GM10847 (cell line): Measurements from ENCODE around the gene RUNX1.

Experiments
- POLR2A ChIP-seq: IDR thresholded peaks from 2 replicates; pipeline ENCODE4 v1.6.1; 2011; ENCODE audit not compliant: insufficient read length; ENCODE audit errors: extremely low read depth

The RUNX1 gene

DNA sequence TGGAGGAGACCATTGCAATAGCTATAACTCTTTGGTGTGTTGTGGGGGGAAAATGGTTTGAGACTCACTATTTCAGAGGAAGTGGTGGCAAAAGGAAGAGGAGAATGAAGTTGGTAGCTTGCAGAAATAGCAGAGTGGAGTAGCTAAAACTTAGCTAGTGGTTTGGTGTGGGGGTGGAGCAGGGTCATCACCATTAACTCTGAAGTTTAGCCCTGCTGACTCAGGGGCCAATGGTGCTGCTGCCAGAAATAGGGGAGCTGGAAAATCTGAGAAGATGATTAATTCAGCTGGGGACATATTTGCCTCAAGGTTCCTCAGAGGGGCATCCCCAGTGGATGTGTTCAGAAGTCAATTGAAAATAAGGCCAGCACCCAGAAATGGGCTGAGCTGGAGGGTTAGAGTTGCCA is 65.4 kb downstream of the RUNX1 start:
- no peak for TF ChIP-seq POLR2A

- no peak for TF ChIP-seq POLR2A
These were observed 67.3 kb downstream of the RUNX1 start for GRCh38 chr21:34981791-34982190.

DNA sequence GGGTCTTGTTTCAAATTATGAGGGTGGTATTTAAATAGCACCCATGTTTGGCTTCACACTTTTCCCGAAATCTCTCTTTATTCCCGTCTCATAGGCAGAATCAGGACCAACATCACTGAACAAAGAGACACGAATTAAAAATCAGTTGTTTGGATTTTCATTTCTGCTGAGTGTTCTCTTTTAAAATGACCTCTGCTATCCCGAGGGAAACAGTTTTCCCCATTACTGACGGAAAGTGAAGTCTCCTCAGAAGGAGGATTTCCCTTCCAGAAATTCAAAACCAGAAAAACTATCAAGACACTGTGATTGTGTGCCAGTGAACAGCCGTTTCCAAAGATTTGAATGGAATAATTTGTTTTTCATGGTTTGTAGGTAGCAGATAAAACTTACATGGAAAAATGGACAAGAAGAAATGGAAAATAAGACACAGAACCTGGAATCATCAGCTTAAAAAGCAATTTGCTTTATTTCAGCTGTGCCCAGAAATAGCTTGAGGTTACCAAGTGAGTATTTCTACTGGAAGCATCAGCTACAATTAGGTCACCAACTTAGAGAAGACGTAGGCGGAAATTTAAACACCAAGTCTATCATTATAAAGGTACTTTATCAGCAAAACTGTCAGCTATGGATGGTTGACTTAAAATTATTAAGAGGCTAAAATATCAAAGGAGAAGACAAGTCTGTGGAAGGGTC is 68.5 kb downstream of the RUNX1 start:
- TF ChIP-seq POLR2A = no peak

GRCh38 chr21:34979383-34979782 is 69.7 kb downstream of the RUNX1 start:
- no peak for TF ChIP-seq POLR2A

GRCh38 chr21:34977333-34977732 is 71.8 kb downstream of the RUNX1 start:
- TF ChIP-seq POLR2A = no peak

DNA sequence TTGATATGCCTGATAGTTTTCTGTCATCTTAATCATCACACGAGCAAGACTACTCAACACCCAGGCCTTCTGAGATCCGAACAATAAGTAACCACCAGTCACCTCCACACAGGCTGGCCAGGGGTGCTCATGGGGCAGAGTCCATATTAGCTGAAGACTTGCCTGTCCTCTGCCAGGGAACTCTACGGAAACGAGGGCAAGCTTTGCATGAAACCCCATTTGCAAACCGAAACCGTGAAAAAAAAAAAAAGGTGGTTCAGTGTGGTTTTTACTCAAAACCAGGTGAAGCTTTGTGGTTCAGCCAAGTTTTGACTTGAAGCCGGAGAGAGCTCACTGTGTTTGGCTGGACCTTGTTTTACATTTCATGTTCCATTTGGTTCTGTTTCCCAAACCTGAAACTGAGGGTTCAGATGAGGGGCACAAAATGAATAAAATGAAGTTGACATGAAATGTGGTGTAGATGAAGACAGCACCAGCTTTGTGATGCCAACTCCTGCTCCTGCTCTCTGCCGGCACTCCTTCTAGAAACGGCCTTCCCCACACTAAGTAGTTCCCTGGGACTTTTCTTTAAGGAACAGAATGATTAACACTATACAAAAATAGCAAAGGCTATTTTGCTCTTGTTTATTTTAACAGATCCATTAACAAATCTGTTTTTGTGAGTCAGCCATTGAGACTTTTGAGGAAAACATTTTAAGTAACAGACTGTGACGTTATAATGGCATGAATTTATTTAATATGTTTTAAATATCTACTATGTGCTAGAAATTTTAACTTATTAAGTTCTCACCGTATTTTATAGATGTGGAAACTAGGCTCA is 74.7 kb downstream of the RUNX1 start:
- TF ChIP-seq POLR2A = no peak

DNA sequence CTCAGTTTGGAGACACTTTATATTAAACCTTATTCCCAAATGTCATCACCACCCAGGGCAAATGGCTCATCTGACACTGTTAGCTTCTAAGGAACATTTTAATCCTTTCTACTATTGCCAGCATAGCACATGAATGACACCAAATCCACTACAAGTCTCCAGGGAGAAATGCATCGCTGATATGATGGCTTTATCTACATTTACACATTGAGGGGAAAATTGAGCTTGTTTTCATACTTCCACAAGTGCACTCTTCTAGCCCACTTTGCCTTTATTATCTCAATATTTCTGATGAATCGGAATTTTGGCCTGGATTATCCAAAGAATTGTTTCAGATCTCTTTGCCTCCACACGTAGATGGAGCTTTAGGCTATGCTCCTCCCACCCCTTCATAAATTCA is 75.4 kb downstream of the RUNX1 start:
- no peak for TF ChIP-seq POLR2A

- no peak for TF ChIP-seq POLR2A
These were observed 77.4 kb downstream of the RUNX1 start for GRCh38 chr21:34971656-34972055.

DNA sequence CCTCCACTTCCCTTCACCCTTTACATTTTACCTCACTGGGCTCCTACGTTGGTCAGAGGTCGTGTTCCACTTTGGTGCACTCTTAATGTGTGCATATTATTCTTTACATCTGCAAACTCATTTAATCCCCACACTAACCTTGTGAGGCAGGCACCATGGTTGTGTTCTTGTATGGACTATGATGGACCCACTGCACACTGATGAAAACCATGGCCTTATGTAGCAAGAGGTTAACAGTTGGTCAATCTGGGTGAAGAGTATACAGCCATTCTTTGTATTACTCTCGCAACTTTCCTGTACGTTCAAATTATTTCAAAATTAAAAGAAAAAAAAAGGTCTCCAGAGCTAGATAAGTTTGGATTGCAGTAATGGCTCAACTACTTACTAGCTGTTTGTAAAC is 78.5 kb downstream of the RUNX1 start:
- TF ChIP-seq POLR2A = no peak

GRCh38 chr21:34970167-34970500 is 79.0 kb downstream of the RUNX1 start:
- TF ChIP-seq POLR2A = no peak

GRCh38 chr21:34969423-34970166 is 79.5 kb downstream of the RUNX1 start:
- TF ChIP-seq POLR2A = no peak

- no peak for TF ChIP-seq POLR2A
These were observed 80.4 kb downstream of the RUNX1 start for GRCh38 chr21:34968414-34969333.

- TF ChIP-seq POLR2A = no peak
These were observed 81.4 kb downstream of the RUNX1 start for GRCh38 chr21:34967509-34968289.

- TF ChIP-seq POLR2A = no peak
These were observed 83.6 kb downstream of the RUNX1 start for GRCh38 chr21:34965200-34966174.
